PC-3 (cell line): Measurements from ENCODE around the gene TMEFF2. TPM values are rescaled to one million over a fixed set of nuclear protein-coding genes. Genes with fewer than 3 reads are reported as not detected.

Experiments used
- ATAC-seq: fragments of 200-7000 bp; cut with Tn5 transposase; 2 replicates; pipeline ENCODE4 v1.9.1; 2020; ENCODE audit warnings: mild to moderate bottlenecking, moderate library complexity
- BruUV-seq: library from RNA; stranded (reverse); fragments of 400-500 nt; replicated peaks from 2 replicates; lab custom pipeline; 2021; lab: Mats Ljungman, UMichigan
- CTCF ChIA-PET: fragments of 300-600 bp; sonication (Branson Sonifier 250); formaldehyde crosslinking; loops from one replicate; lab custom pipeline; 2022; ENCODE audit warnings: antibody characterized with exemption; lab: Charles Lee
- POLR2A ChIA-PET: fragments of 300-600 bp; sonication (Branson Sonifier 250); formaldehyde crosslinking; loops from one replicate; lab custom pipeline; 2022; ENCODE audit warnings: antibody characterized with exemption; ENCODE audit not compliant: unreplicated experiment; lab: Charles Lee
- DNase-seq: peaks from one replicate; pipeline ENCODE4 v3.0.0-alpha.2; 2015
- H2AFZ ChIP-seq: fragments of 300-600 bp; sonication (generic); 2 replicates; pipeline ENCODE4 v1.6.0; 2016; ENCODE audit warnings: antibody characterized with exemption, low read length
- H3F3A ChIP-seq: fragments of 300-600 bp; sonication (generic); one replicate; pipeline ENCODE4 v1.6.0; 2017; ENCODE audit warnings: antibody characterized with exemption, low read length, control low read depth, mild to moderate bottlenecking; ENCODE audit not compliant: unreplicated experiment
- H3K27ac ChIP-seq: fragments of 300-600 bp; sonication (generic); 2 replicates; pipeline ENCODE4 v1.5.1; 2016; ENCODE audit warnings: mild to moderate bottlenecking, low read length
- H3K27me3 ChIP-seq: fragments of 300-600 bp; sonication (generic); 2 replicates; pipeline ENCODE4 v1.6.1; 2016; ENCODE audit warnings: low read length, mixed read lengths
- H3K36me3 ChIP-seq: fragments of 300-600 bp; sonication (generic); 2 replicates; pipeline ENCODE4 v1.6.1; 2016; ENCODE audit warnings: low read depth, mixed run types, low read length, mixed read lengths
- H3K4me1 ChIP-seq: fragments of 300-600 bp; sonication (generic); 2 replicates; pipeline ENCODE4 v1.5.1; 2016; ENCODE audit warnings: low read length; ENCODE audit not compliant: insufficient read depth
- H3K4me2 ChIP-seq: fragments of 300-600 bp; sonication (generic); 2 replicates; pipeline ENCODE4 v1.6.0; 2016; ENCODE audit warnings: low read length
- H3K4me3 ChIP-seq: fragments of 300-600 bp; sonication (generic); 2 replicates; pipeline ENCODE4 v1.5.1; 2016; ENCODE audit warnings: mild to moderate bottlenecking, low read length, mixed read lengths
- H3K79me2 ChIP-seq: fragments of 300-600 bp; sonication (generic); 2 replicates; pipeline ENCODE4 v1.6.1; 2017; ENCODE audit warnings: low read length, mixed read lengths
- H3K9ac ChIP-seq: fragments of 300-600 bp; sonication (generic); 2 replicates; pipeline ENCODE4 v1.6.0; 2016; ENCODE audit warnings: mild to moderate bottlenecking, low read length
- H3K9me2 ChIP-seq: fragments of 300-600 bp; sonication (generic); replicated peaks from 2 replicates; pipeline ENCODE4 v1.6.1; 2016; ENCODE audit warnings: mixed run types, low read length, mixed read lengths
- H3K9me3 ChIP-seq: fragments of 300-600 bp; sonication (generic); 2 replicates; pipeline ENCODE4 v1.6.1; 2016; ENCODE audit warnings: low read length, mixed read lengths
- H4K20me1 ChIP-seq: fragments of 300-600 bp; sonication (generic); 2 replicates; pipeline ENCODE4 v1.6.1; 2016; ENCODE audit warnings: low read length, mixed read lengths
- CTCF ChIP-seq: fragments of 300-600 bp; sonication (generic); conservative IDR thresholded peaks from 2 replicates; pipeline ENCODE4 v1.5.1; 2017; ENCODE audit warnings: antibody characterized with exemption, low read depth, mild to moderate bottlenecking, low read length
- EZH2 ChIP-seq: fragments of 300-600 bp; sonication (generic); IDR thresholded peaks from one replicate; pipeline ENCODE4 v1.6.1; 2017; ENCODE audit warnings: antibody characterized with exemption, mild to moderate bottlenecking, low read length; ENCODE audit not compliant: unreplicated experiment
- EZH2phosphoT487 ChIP-seq: fragments of 300-600 bp; sonication (generic); IDR thresholded peaks from 2 replicates; pipeline ENCODE4 v1.6.1; 2018; ENCODE audit warnings: mild to moderate bottlenecking, antibody characterized with exemption, low read length, borderline replicate concordance
- intact Hi-C: fragments of 100-400 bp; cut with micrococcal nuclease; formaldehyde crosslinking; loops from 2 replicates; pipeline ENCODE4 v1.9.0; 2023
- total RNA-seq: library from RNA; depleted of rRNA; stranded (reverse); fragments of >200 nt; gene quantifications from 2 replicates; pipeline ENCODE4 v1.2.3, GENCODE V29; 2014

TMEFF2 gene
- total RNA-seq, 1 experiment from 2014 or later = not detected

- TF ChIP-seq EZH2 (no peak), EZH2phosphoT487 (no peak), CTCF (no peak)
- Histone ChIP-seq H2AFZ (no peak overlapping the region), H4K20me1 (no peaks in the 10 kb centered on the region), H3F3A (no peaks in the 10 kb centered on the region), H3K4me3 (no peak overlapping the region), H3K9me2 (no peaks in the 10 kb centered on the region), H3K9ac (no peak overlapping the region), H3K27ac (no peak overlapping the region), H3K9me3 (no peaks in the 10 kb centered on the region), H3K27me3 (no peaks in the 10 kb centered on the region), H3K36me3 (no peaks in the 10 kb centered on the region), H3K4me2 (no peak overlapping the region), H3K4me1 (no peaks in the 10 kb centered on the region), H3K79me2 (no peaks in the 10 kb centered on the region)
- POLR2A ChIA-PET = no interaction called here
- no TSS peak for BruUV-seq
- peak; percentile 55 for ATAC-seq
- CTCF ChIA-PET = interaction anchor here (0.7 kb wide), 1 partner anchor 748 kb away, joined by 3 read pairs; no protein-coding TSS in a partner anchor
- peak; percentile 55 for DNase-seq
- intact Hi-C loops = no loop called here
Measured at GRCh38 chr2:191927319-191927867, 267.3 kb downstream of the TMEFF2 start.

GRCh38 chr2:191926671-191927070 is 268.1 kb downstream of the TMEFF2 start:
- Histone ChIP-seq H3K36me3 (no peaks in the 10 kb centered on the region), H3K4me2 (no peak overlapping the region), H4K20me1 (no peaks in the 10 kb centered on the region), H2AFZ (no peak overlapping the region), H3K9me3 (no peaks in the 10 kb centered on the region), H3K9ac (no peak overlapping the region), H3K79me2 (no peaks in the 10 kb centered on the region), H3K27ac (no peak overlapping the region), H3K4me1 (no peaks in the 10 kb centered on the region), H3K27me3 (no peaks in the 10 kb centered on the region), H3K9me2 (no peaks in the 10 kb centered on the region), H3F3A (no peaks in the 10 kb centered on the region), H3K4me3 (no peak overlapping the region)
- ChIA-PET CTCF (no interaction called here), POLR2A (no interaction called here)
- DNase-seq (no peak), ATAC-seq (no peak)
- intact Hi-C loops = no loop called here
- no TSS peak for BruUV-seq
- TF ChIP-seq CTCF = no peak
- no peak for TF ChIP-seq EZH2phosphoT487
- no peak for TF ChIP-seq EZH2

- TF ChIP-seq CTCF (no peak), EZH2phosphoT487 (no peak), EZH2 (no peak)
- no peaks in the 10 kb centered on the region for H4K20me1 ChIP-seq
- H3K79me2 ChIP-seq = no peaks in the 10 kb centered on the region
- ATAC-seq (no peak), DNase-seq (peak; percentile 45)
- H3K9ac ChIP-seq = no peak overlapping the region
- H3K27me3 ChIP-seq = no peaks in the 10 kb centered on the region
- BruUV-seq = no TSS peak
- no peaks in the 10 kb centered on the region for H3K4me1 ChIP-seq
- H3K4me2 ChIP-seq = no peak overlapping the region
- H3K36me3 ChIP-seq = no peaks in the 10 kb centered on the region
- CTCF ChIA-PET = no interaction called here
- H3K4me3 ChIP-seq = no peak overlapping the region
- no peaks in the 10 kb centered on the region for H3K9me2 ChIP-seq
- H3F3A ChIP-seq = no peaks in the 10 kb centered on the region
- POLR2A ChIA-PET = no interaction called here
- no peaks in the 10 kb centered on the region for H3K9me3 ChIP-seq
- no peak overlapping the region for H2AFZ ChIP-seq
- intact Hi-C loops = no loop called here
- no peak overlapping the region for H3K27ac ChIP-seq
Measured at GRCh38 chr2:191923652-191923997, 271.1 kb downstream of the TMEFF2 start.
